Activated CD4-positive, CD25-positive, alpha-beta regulatory T cell treated with anti-CD3 and anti-CD28 coated beads, Interleukin-2, amount 50 U/mL, for 16 hours (primary cell): ENCODE measurements around the gene CCDC136.

ENCODE experiments used
- DNase-seq: peaks from one replicate; pipeline ENCODE4 v3.0.0-alpha.2; 2020; ENCODE audit warnings: low read depth, low spot score

CCDC136 gene

DNA sequence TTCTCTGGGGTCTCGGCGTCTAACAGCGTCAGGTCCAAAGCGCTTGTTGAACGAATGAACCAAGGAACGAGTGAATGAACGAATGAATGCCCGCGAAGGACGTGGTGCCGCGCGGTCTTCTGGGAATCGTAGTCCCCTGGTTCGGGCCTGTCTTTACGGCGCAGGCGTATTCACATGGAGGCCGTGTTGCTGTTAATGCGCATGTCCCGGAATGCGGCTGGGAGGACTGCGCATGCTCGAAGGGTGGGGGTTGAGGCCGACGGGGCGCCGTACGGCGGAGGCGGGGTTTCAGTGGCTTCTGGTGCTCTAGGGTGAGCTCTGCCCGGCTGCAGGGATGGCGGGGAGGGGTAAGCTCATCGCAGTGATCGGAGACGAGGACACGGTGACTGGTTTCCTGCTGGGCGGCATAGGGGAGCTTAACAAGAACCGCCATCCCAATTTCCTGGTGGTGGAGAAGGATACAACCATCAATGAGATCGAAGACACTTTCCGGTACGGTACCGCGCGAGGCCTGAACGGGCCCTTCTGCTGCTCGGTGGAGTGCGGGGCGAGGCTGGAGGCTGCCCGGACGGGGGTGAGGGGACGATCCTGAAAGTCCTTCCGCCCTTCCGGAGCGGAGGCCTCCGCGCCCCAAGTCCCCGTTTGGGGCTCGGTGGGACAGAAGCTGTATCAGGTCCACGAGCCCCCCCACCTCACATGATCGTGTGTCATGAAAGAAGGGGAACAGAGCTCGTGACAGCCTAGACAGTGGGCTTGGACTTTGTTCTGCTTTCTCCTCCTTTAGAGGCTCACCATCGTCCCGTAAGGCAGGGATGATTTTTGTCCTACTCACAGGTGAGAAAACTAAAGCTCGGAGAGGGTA is 71.0 kb downstream of the CCDC136 start, which contains the start of gene ATP6V1F:
ATP6V1F (plus strand) TSS at position 286 of the 862 bp plus-strand sequence; CDS start at position 335, 49 bp downstream.
- peak; percentile 99 for DNase-seq

- DNase-seq = no peak
Observed at GRCh38 chr7:128863433-128863989, 71.7 kb downstream of the CCDC136 start.

DNA sequence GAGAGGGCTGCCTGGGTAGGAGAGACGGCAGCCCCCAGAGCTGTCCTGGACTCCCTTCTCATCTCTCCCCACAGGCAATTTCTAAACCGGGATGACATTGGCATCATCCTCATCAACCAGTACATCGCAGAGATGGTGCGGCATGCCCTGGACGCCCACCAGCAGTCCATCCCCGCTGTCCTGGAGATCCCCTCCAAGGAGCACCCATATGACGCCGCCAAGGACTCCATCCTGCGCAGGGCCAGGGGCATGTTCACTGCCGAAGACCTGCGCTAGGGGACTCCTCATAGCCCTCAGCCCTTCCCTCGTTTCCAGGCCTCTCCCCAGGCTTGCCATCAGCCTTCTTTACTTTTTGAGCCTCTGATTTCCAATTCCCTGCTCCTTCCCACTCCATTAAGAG is 73.5 kb downstream of the CCDC136 start:
- DNase-seq = no peak

GRCh38 chr7:128865996-128866877 is 74.5 kb downstream of the CCDC136 start:
- DNase-seq = no peak

DNA sequence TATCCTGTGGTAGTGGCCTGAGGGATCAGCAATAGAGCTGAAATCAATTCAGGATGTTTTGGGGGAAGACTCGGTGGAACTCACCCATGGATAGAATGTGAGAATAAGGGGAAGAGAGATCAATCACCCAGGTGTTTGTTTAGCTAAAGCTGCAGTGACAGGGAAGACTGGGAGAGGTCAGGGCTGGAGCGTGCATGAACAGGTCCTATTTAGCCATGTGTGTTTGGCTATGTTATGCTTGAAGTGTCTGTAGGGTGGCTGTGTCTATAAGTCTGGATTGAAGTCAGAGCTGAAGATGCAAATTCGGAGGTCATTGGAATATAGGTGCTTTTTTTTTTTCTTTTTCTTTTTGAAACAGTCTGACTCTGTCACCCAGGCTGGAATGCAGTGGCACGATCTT is 75.5 kb downstream of the CCDC136 start:
- DNase-seq = no peak

DNA sequence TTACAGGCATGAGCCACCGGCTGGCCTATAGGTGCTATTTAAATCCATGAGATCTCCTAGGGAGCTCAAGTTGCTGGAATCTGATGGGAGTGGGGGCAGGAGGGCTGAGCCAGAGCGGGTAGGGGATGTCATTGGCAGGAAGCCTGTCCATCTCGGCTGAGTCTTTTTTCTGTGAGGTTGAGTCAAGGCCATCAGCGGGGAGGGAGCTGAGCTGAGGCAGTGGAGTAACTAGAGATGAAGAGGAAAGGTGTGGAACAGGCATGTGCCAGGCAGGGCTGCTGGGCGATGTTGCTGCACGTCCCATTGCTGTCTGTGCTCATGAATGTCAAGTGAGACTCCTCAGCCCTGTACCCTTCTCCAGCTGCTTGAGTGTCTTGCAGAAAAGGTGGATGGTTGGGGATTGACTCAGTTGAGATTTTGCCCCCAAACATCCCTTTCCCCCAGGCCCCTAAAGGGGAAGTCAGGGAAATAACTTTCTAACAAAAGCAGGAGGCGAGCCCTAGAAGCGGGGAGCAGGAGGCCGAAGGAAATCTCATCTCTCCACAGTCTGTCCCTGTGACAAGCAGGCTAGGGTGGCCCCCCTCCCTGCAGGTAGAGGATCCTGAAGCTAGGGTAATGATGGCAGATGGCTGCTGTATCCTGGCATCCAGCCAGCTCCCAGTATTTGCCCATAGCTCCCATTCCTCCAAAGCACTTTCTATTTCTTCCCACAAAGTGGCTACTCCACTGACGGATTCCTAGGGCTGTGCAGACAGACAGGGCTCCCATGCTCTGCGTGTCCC is 76.3 kb downstream of the CCDC136 start:
- DNase-seq = no peak

DNA sequence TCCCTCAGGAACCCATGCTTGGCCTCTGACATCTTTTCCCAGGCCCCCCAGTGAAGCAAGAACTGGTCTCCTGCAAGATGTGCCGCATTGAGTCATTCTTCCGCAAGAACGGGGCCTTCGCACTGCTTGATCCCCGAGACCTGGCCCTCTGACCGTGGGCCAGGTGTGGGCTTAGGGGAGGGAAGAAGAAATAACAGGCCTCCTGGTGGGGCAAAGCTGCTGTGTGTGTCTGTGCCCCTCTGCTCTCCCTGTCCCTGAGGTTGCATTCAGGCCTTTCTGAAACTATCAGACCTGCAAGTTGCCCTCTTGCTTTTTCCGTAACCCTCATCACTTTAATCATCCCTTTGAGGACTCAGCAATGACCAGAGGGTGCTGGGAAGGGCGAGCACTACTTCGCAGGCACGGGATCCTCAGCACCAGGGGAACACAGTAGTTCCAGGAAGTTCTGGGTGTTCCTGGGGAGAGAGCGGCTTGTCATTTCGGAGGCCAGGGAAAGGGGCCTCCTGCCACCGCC is 76.9 kb downstream of the CCDC136 start:
- DNase-seq = no peak

GRCh38 chr7:128869138-128869943 is 77.6 kb downstream of the CCDC136 start:
- no peak for DNase-seq

GRCh38 chr7:128869944-128870285 is 78.1 kb downstream of the CCDC136 start:
- no peak for DNase-seq

- no peak for DNase-seq
Observed at GRCh38 chr7:128871050-128871449, 79.3 kb downstream of the CCDC136 start.
